Vagina (tissue), 2 donors: Measurements from ENCODE around the gene CLDN7. TPM values are rescaled to one million over a fixed set of nuclear protein-coding genes. Genes with fewer than 3 reads are reported as not detected.

Experiments
- DNase-seq, 2 donors: peaks; one replicate each; pipeline ENCODE4 v3.0.0-alpha.2; 2017; ENCODE audit errors: extremely low spot score in 2 of 2
- H3K27ac ChIP-seq: fragments of 200-600 bp; sonication (generic); one replicate; pipeline ENCODE4 v1.5.1; 2019
- H3K27me3 ChIP-seq: fragments of 200-600 bp; sonication (generic); one replicate; pipeline ENCODE4 v1.5.1; 2019
- H3K36me3 ChIP-seq, 2 donors: fragments of 200-600 bp; sonication (generic); one replicate each; pipeline ENCODE4 v1.5.1; 2017 to 2019
- H3K4me1 ChIP-seq: fragments of 200-600 bp; sonication (generic); one replicate; pipeline ENCODE4 v1.5.1; 2019
- H3K4me3 ChIP-seq, 2 donors: fragments of 200-600 bp; sonication (generic); 1 replicate in 1 of 2; 2 replicates in 1 of 2; pipeline ENCODE4 v1.5.1; 2016 to 2019
- H3K9me3 ChIP-seq: fragments of 200-600 bp; sonication (generic); one replicate; pipeline ENCODE4 v1.5.1; 2019
- CTCF ChIP-seq, 3 experiments: fragments of 450-650 bp in 2 of 3; fragments of 200-600 bp in 1 of 3; sonication (generic) in 1 of 3; IDR thresholded peaks; one replicate each; pipeline ENCODE4 v1.5.1; 2017 to 2019; ENCODE audit warnings: antibody characterized with exemption in 3 of 3, mild to moderate bottlenecking in 2 of 3, moderate library complexity in 2 of 3
- POLR2A ChIP-seq, 2 donors: fragments of 450-650 bp; IDR thresholded peaks; one replicate each; pipeline ENCODE4 v1.6.1; 2017; ENCODE audit warnings: antibody characterized with exemption in 2 of 2, mild to moderate bottlenecking in 2 of 2, moderate library complexity in 2 of 2
- POLR2AphosphoS5 ChIP-seq, 2 donors: sonication (generic); formaldehyde crosslinking; IDR thresholded peaks; one replicate each; pipeline ENCODE4 v1.9.0; 2017; ENCODE audit warnings: antibody characterized with exemption in 2 of 2, mild to moderate bottlenecking in 2 of 2, low read depth in 1 of 2; ENCODE audit not compliant: insufficient read depth in 1 of 2
- intact Hi-C: fragments of 100-400 bp; cut with DNase I; formaldehyde crosslinking; loops from one replicate; pipeline ENCODE4 v1.15.1; 2023
- total RNA-seq: library from RNA; depleted of rRNA; stranded (reverse); fragments of >200 nt; gene quantifications from one replicate; pipeline ENCODE4 v1.2.3, GENCODE V29; 2016

CLDN7 gene
- total RNA-seq, 1 donor from 2014 or later = 75.9 TPM

- Histone ChIP-seq H3K4me3 (no peak overlapping the region), H3K27ac (no peak overlapping the region), H3K36me3 (no peaks in the 10 kb centered on the region), H3K4me1 (peaks cover 21% of the 10 kb centered on the region), H3K9me3 (no peaks in the 10 kb centered on the region), H3K27me3 (peaks cover 11% of the 10 kb centered on the region)
- no peak for TF ChIP-seq CTCF (IDR thresholded peaks at IDR 0.05)
- no peak for TF ChIP-seq POLR2AphosphoS5 (IDR thresholded peaks at IDR 0.05; ENCODE audit: insufficient read depth in 1 of 2, low read depth in 1 of 2)
- no peak for TF ChIP-seq POLR2A (IDR thresholded peaks at IDR 0.05)
- intact Hi-C loops = no loop called here
- no peak for DNase-seq
These were observed 4.5 kb upstream of the CLDN7 start for GRCh38 chr17:7266784-7267183.

- TF ChIP-seq POLR2A (IDR thresholded peaks at IDR 0.05) (no peak), POLR2AphosphoS5 (IDR thresholded peaks at IDR 0.05; ENCODE audit: insufficient read depth in 1 of 2, low read depth in 1 of 2) (no peak), CTCF (IDR thresholded peaks at IDR 0.05) (no peak)
- H3K36me3 ChIP-seq = no peaks in the 10 kb centered on the region
- intact Hi-C loops = loop anchor here (5.0 kb wide), 1 partner anchor 524 kb away; no protein-coding TSS in a partner anchor
- H3K27me3 ChIP-seq = peaks cover 11% of the 10 kb centered on the region
- H3K9me3 ChIP-seq = no peaks in the 10 kb centered on the region
- H3K4me3 ChIP-seq = no peak overlapping the region
- peaks cover 36% of the 10 kb centered on the region for H3K4me1 ChIP-seq
- DNase-seq = no peak
- no peak overlapping the region for H3K27ac ChIP-seq
These were observed 1.5 kb upstream of the CLDN7 start for GRCh38 chr17:7263801-7264078.

GRCh38 chr17:7262935-7263800 is 890 bp upstream of the CLDN7 start:
- Histone ChIP-seq H3K36me3 (no peaks in the 10 kb centered on the region), H3K27me3 (peaks cover 11% of the 10 kb centered on the region), H3K27ac (peak overlapping the region; percentile 60), H3K4me3 (peak overlapping the region; percentile 44 to 58), H3K4me1 (peaks cover 36% of the 10 kb centered on the region), H3K9me3 (no peaks in the 10 kb centered on the region)
- TF ChIP-seq POLR2AphosphoS5 (IDR thresholded peaks at IDR 0.05; ENCODE audit: insufficient read depth in 1 of 2, low read depth in 1 of 2) = no peak
- no peak for TF ChIP-seq CTCF (IDR thresholded peaks at IDR 0.05)
- no peak for TF ChIP-seq POLR2A (IDR thresholded peaks at IDR 0.05)
- intact Hi-C loops = loop anchor here (5.0 kb wide), 1 partner anchor 524 kb away; no protein-coding TSS in a partner anchor
- DNase-seq = peak in 1 of 2 donors; percentile 83

- Histone ChIP-seq H3K9me3 (no peaks in the 10 kb centered on the region), H3K4me1 (peaks cover 36% of the 10 kb centered on the region), H3K36me3 (no peaks in the 10 kb centered on the region), H3K27ac (peak overlapping the region; percentile 47), H3K27me3 (peaks cover 11% of the 10 kb centered on the region), H3K4me3 (peak overlapping the region; percentile 44 to 58)
- TF ChIP-seq POLR2AphosphoS5 (IDR thresholded peaks at IDR 0.05; ENCODE audit: insufficient read depth in 1 of 2, low read depth in 1 of 2) (no peak), CTCF (IDR thresholded peaks at IDR 0.05) (no peak), POLR2A (IDR thresholded peaks at IDR 0.05) (no peak)
- intact Hi-C loops = loop anchor here (5.0 kb wide), 1 partner anchor 526 kb away; no protein-coding TSS in a partner anchor
- no peak for DNase-seq
These were observed 693 bp downstream of the CLDN7 start for GRCh38 chr17:7261379-7262191.
